Loucy (cell line): ENCODE measurements around the gene SLX4.

Source experiments
- EZH2phosphoT487 ChIP-seq: fragments of 200-600 bp; IDR thresholded peaks from 2 replicates; pipeline ENCODE4 v1.6.1; 2018; ENCODE audit warnings: antibody characterized with exemption, mild to moderate bottlenecking, moderate library complexity, borderline replicate concordance
- TF ChIP-seq, protein P1 (sequence below): fragments of 200-600 bp; sonication (generic); conservative IDR thresholded peaks from 2 replicates; pipeline ENCODE4 v1.5.1; 2014; ENCODE audit warnings: mild to moderate bottlenecking, antibody characterized with exemption, low read length

DNA sequence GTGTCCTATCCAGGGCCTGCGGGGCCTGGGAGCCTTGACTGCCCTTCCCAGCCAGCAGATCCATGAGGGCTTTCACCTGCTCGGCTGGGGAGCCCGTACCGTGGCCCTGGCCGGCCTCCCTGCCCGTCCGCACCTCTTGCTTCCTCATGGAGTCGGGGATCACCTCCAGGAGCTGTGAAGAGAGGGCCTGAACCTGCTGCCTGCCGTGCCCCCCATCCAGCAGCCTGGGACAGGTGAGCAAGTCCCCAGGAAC, 46.6 kb downstream of the SLX4 start:
- TF ChIP-seq, protein P1, sequence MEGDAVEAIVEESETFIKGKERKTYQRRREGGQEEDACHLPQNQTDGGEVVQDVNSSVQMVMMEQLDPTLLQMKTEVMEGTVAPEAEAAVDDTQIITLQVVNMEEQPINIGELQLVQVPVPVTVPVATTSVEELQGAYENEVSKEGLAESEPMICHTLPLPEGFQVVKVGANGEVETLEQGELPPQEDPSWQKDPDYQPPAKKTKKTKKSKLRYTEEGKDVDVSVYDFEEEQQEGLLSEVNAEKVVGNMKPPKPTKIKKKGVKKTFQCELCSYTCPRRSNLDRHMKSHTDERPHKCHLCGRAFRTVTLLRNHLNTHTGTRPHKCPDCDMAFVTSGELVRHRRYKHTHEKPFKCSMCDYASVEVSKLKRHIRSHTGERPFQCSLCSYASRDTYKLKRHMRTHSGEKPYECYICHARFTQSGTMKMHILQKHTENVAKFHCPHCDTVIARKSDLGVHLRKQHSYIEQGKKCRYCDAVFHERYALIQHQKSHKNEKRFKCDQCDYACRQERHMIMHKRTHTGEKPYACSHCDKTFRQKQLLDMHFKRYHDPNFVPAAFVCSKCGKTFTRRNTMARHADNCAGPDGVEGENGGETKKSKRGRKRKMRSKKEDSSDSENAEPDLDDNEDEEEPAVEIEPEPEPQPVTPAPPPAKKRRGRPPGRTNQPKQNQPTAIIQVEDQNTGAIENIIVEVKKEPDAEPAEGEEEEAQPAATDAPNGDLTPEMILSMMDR = no peak
- no peak for TF ChIP-seq EZH2phosphoT487
